IPS DF 19.7 (cell line): ENCODE data around the gene SUPT3H.

ENCODE experiments used
- DNase-seq: peaks from one replicate; pipeline ENCODE4 v3.0.0-alpha.2; 2013; ENCODE audit warnings: low read depth, low spot score

SUPT3H gene

GRCh38 chr6:45256697-45257695 is 120.7 kb downstream of the SUPT3H start:
- no peak for DNase-seq

- DNase-seq, result no peak
Observed at GRCh38 chr6:45255434-45255833, 122.3 kb downstream of the SUPT3H start.

GRCh38 chr6:45254253-45254652 is 123.5 kb downstream of the SUPT3H start:
- no peak for DNase-seq

GRCh38 chr6:45253453-45253852 is 124.3 kb downstream of the SUPT3H start:
- DNase-seq, result no peak

DNA sequence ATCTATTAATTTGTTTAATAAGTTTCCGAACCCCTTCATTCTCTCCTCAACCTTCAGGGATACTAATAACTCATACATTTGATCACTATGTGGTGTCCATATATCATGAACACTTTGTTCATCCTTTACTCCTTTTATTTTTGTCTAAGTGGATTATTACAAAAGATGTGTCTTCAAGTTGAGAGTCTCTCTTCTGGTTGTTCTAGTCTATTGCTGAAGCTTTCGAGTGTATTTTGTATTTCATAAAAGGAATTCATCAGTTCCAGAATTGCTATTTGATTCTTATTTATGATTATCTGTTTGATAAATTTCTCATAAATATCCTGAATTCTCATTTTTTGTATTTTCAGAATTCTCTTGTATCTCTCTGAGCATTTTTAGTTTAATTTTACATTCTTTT is 146.1 kb downstream of the SUPT3H start:
- DNase-seq, result no peak

DNA sequence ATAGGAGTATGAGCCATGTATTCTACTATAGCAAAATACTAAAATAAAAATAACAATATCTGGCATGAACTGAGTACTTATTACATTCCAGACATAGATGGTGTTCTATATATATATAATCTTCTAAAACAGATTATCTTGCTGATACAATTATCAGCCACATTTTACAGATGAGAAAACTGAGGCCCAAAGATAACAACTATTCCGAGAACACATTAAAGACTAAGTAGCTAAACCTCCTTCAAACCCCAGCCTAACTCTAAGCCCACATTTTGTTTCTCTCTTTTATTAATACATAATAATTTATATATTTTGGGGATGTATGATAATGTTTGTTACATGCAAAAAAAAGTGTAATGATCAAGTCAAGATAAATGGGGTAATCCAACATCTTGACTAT is 148.3 kb downstream of the SUPT3H start:
- DNase-seq, result no peak

- DNase-seq, result no peak
Observed at GRCh38 chr6:45226081-45226480, 151.7 kb downstream of the SUPT3H start.

DNA sequence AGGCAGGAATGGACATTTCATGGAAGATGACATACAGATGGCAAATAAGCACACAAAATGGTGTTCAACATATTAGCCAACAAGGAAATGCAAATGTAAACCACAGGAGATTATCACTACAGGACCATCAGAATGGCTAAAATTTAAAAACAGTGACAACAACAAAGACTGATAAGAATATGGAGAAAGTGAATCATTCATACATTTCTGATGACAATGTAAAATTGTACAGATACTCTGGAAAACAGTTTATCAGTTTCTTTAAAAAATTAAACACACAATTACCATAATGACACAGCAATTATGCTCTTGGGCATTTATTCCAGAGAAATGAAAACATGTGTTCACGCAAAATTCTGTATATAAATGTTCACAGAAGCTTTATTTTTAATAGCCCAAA is 155.4 kb downstream of the SUPT3H start:
- DNase-seq, result no peak

DNA sequence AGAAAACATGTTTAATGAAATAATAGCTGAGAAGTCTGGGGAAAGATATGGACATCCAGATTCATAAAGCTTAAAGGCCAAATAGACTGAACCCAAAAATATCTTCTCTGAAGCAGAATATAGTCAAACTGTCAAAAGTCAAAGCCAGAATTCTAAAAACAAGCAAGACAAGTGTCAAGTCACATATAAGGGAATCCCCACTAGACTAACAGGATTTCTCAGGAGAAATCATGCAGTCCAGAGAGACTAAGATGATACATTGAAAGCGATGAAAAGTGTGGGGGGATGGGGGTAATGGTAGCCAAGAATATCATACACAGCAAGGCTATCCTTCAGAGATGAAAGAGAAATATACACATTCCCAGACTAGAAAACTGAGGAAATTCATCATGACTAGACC is 162.0 kb downstream of the SUPT3H start:
- no peak for DNase-seq

- no peak for DNase-seq
Observed at GRCh38 chr6:45212976-45213375, 164.8 kb downstream of the SUPT3H start.

DNA sequence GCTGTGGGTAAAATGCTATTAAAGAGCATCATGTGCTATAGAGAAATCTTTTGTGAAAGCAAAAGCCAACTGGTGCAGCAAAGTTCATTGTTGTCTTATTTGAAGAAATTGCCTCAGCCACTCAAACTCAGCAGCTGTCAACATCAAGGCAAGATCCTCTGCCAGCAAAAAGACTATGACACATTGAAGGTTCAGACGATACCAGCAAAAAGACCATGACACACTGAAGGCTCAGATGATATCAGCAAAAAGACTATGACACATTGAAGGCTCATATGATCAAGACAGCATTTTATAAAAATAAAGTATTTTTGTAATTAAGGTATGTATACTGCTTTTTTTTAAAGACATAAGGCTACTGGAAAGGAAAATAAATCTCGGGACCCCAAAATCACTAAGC is 168.0 kb downstream of the SUPT3H start:
- no peak for DNase-seq

- no peak for DNase-seq
Observed at GRCh38 chr6:45206793-45207492, 170.8 kb downstream of the SUPT3H start.

GRCh38 chr6:45201484-45201883 is 176.2 kb downstream of the SUPT3H start:
- no peak for DNase-seq

- no peak for DNase-seq
Observed at GRCh38 chr6:45200510-45200909, 177.2 kb downstream of the SUPT3H start.

DNA sequence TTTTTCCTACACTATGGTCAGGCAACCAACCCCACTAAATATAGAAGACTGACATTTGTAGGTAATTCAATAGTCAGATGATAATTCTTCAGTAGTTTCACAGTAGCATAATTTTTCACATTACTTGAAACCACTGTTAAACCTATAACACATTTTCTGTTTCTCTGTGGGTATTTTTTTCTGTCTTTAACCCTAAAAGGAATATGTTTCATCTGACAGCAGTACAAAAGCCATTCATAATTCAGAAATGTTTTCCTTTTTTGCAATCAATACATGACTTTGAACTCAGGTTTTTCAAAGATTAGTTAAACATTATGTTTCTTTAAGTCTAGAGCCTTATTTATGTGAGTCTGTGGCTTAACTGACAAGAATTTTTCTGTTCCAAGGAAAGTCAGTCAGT is 178.2 kb downstream of the SUPT3H start:
- DNase-seq, result no peak

DNA sequence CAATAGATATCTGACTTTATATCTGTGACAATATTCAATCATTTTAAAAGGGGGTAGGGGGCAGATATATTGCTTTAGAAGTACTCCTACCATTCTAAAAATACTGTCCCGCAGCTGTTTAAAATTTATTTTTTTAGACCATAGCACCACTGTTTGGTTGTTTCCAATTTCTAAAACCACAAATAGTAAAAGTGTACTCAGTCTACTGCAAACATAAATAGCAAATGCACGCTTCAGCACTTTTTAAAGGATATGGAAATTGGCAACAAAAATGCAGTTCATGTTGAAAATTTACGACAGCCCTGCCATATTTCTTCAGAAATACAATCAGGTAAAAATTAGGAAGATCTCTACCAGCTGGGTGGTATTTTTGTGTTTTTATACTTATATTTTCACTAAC is 181.6 kb downstream of the SUPT3H start:
- no peak for DNase-seq

DNA sequence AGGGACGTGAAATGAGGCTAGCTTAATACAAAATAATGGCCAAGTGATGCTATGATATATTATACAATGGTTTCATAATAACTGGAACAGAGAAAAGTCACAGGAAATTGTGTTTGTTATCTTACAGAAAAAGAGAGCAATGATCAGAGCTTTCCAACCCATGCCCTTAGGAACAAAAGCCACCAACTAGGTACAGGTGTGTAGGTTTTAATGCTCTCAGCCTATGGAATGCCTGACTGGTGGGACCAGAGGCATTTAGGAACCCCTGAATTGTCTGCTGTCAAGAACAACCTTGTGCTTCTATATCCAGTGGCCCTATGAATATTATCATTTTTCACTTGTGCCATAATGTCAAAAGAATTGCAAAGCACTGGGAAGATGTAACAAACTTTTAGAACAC is 182.6 kb downstream of the SUPT3H start:
- DNase-seq, result no peak

GRCh38 chr6:45192556-45192955 is 185.2 kb downstream of the SUPT3H start:
- DNase-seq, result no peak

GRCh38 chr6:45191414-45191813 is 186.3 kb downstream of the SUPT3H start:
- no peak for DNase-seq

- DNase-seq, result no peak
Observed at GRCh38 chr6:45187836-45188235, 189.9 kb downstream of the SUPT3H start.

DNA sequence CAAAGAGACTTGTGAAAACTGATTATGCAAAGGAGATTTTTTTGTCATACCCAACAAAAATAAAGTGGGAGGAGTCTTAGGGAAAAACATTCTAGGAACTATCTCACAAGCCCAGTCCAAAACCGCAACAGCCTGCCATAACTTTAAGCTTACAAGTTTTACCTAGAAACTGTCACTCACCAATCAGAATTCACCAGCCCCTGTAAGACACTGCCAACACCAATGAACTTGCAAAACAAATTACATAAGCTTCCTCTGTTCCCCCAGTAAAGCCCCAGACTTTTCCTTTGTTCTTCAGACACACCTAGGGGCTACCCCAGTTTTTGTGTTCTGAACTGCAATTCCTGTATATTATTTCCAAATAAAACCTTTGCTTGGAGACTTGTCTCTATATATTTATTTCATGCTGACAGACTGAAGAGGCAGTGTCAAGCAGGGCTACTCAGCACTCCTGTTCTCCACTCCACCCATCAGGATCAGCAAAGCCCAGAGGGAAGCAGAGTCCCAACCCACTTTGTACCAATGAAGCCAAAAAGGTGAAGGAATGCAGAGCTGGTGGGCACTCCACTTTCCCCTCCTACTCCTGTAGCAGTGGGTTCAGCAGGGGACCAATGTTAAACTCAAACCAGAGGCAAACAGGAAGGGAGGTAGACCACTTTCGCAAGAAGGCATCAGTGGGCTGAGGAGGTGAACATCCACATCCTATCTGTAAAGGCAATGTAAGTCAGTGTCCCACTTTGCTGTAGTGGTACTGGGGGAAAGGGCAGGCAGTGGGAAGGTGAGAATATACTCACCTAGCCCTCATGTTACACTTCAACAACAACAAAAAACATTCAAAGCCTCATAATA is 192.1 kb downstream of the SUPT3H start:
- no peak for DNase-seq

- DNase-seq, result no peak
Observed at GRCh38 chr6:45184937-45185336, 192.8 kb downstream of the SUPT3H start.
